ENCODE results near the gene CCDC142. TPM values are rescaled to one million over a fixed set of nuclear protein-coding genes. Genes with fewer than 3 reads are reported as not detected.

CCDC142 gene
- total RNA-seq, 6 experiments from 2014 or later, result 5.9 to 15.4 (median 11.2) TPM

GRCh38 chr2:74481961-74482800 lies 617 bp downstream of the CCDC142 start:
- intact Hi-C loops (cut with DNase I), result no loop called here
- Histone ChIP-seq H3K9me3 (no peaks in the 10 kb centered on the region), H3K27me3 (no peaks in the 10 kb centered on the region), H3K27ac (peak overlapping the region; percentile 71 to 84 (median 80)), H3K4me3 (peak overlapping the region; percentile 93 to 99 (median 97)), H3K4me1 (peaks cover 0 to 46% (median 13%) of the 10 kb centered on the region in 4 donors), H3K36me3 (peaks cover 0 to 16% (median 2%) of the 10 kb centered on the region in 4 donors)
- 4% methylated on average over 8 of the region's 80 CpGs for WGBS (ENCODE audit: insufficient coverage, low coverage, low lambda C conversion rate, missing lambda C conversion rate)
- ATAC-seq (peak; percentile 52 to 65 (median 59)), DNase-seq (peak in 1 of 3 donors; percentile 52)
- TF ChIP-seq CTCF (IDR thresholded peaks at IDR 0.05), result no peak
- no peak for TF ChIP-seq POLR2A (IDR thresholded peaks at IDR 0.05)

GRCh38 chr2:74481431-74481830 lies 1.4 kb downstream of the CCDC142 start:
- no peaks in the 10 kb centered on the region for H3K27me3 ChIP-seq
- 38% methylated on average over 1 of the region's 3 CpGs for WGBS (ENCODE audit: insufficient coverage, low coverage, low lambda C conversion rate, missing lambda C conversion rate)
- no peaks in the 10 kb centered on the region for H3K9me3 ChIP-seq
- peaks cover 0 to 46% (median 10%) of the 10 kb centered on the region in 4 donors for H3K4me1 ChIP-seq
- no peak for DNase-seq
- peaks cover 0 to 16% (median 2%) of the 10 kb centered on the region in 4 donors for H3K36me3 ChIP-seq
- no peak for TF ChIP-seq CTCF (IDR thresholded peaks at IDR 0.05)
- TF ChIP-seq POLR2A (IDR thresholded peaks at IDR 0.05), result no peak
- ATAC-seq, result no peak
- intact Hi-C loops (cut with DNase I), result no loop called here
- H3K4me3 ChIP-seq, result peak overlapping the region; percentile 93 to 99 (median 97)
- H3K27ac ChIP-seq, result no peak overlapping the region

GRCh38 chr2:74474899-74475298 lies 7.9 kb downstream of the CCDC142 start:
- H3K27me3 ChIP-seq, result no peaks in the 10 kb centered on the region
- H3K27ac ChIP-seq, result no peak overlapping the region
- TF ChIP-seq CTCF (IDR thresholded peaks at IDR 0.05) (peak in 2 of 4 donors; percentile 9), POLR2A (IDR thresholded peaks at IDR 0.05) (no peak)
- H3K9me3 ChIP-seq, result no peaks in the 10 kb centered on the region
- WGBS (ENCODE audit: insufficient coverage, low coverage, low lambda C conversion rate, missing lambda C conversion rate), result no CpG with 5 or more reads among the region's 5 CpGs
- H3K4me3 ChIP-seq, result no peak overlapping the region
- no peak for DNase-seq
- no peak for ATAC-seq
- H3K36me3 ChIP-seq, result peaks cover 0 to 20% (median 5%) of the 10 kb centered on the region in 4 donors
- intact Hi-C loops (cut with DNase I), result no loop called here
- H3K4me1 ChIP-seq, result peaks cover 0 to 29% (median 5%) of the 10 kb centered on the region in 4 donors

- ATAC-seq (no peak), DNase-seq (no peak)
- Histone ChIP-seq H3K27me3 (no peaks in the 10 kb centered on the region), H3K9me3 (no peaks in the 10 kb centered on the region), H3K4me3 (no peak overlapping the region), H3K27ac (no peak overlapping the region), H3K4me1 (peaks cover 0 to 29% (median 5%) of the 10 kb centered on the region in 4 donors), H3K36me3 (peaks cover 0 to 20% (median 5%) of the 10 kb centered on the region in 4 donors)
- no peak for TF ChIP-seq POLR2A (IDR thresholded peaks at IDR 0.05)
- TF ChIP-seq CTCF (IDR thresholded peaks at IDR 0.05), result no peak
- WGBS (ENCODE audit: insufficient coverage, low coverage, low lambda C conversion rate, missing lambda C conversion rate), result 88% methylated on average over 3 of the region's 6 CpGs
- intact Hi-C loops (cut with DNase I), result no loop called here
These were observed 8.3 kb downstream of the CCDC142 start for GRCh38 chr2:74474481-74474880.
